ENCODE measurements around the gene ITGA8. TPM values are rescaled to one million over a fixed set of nuclear protein-coding genes. Genes with fewer than 3 reads are reported as not detected.
"Not testable (repeated sequence)": the region's sequence is repeated elsewhere in the genome, so short reads cannot be mapped to it uniquely, and the experiment has no call there.

The ITGA8 gene
- total RNA-seq, 2 donors from 2014 or later, result 2.1 to 3.5 TPM

GRCh38 chr10:15562578-15562977, 157.1 kb downstream of the ITGA8 start:
- H3K9ac ChIP-seq (ENCODE audit: low read depth in 2 of 2, low read length in 2 of 2), result no peak overlapping the region
- intact Hi-C loops (cut with DNase I), result no loop called here
- no peaks in the 10 kb centered on the region for H3K9me3 ChIP-seq

GRCh38 chr10:15562116-15562515, 157.6 kb downstream of the ITGA8 start:
- no peak overlapping the region for H3K9ac ChIP-seq (ENCODE audit: low read depth in 2 of 2, low read length in 2 of 2)
- TF ChIP-seq CTCF (IDR thresholded peaks at IDR 0.05), result no peak
- intact Hi-C loops (cut with DNase I), result no loop called here
- no peak overlapping the region for H3K27ac ChIP-seq
- no peak overlapping the region for H3K4me3 ChIP-seq
- no peaks in the 10 kb centered on the region for H3K9me3 ChIP-seq
- no peaks in the 10 kb centered on the region for H3K36me3 ChIP-seq
- no peak for DNase-seq
- no peaks in the 10 kb centered on the region for H3K4me1 ChIP-seq
- H3K27me3 ChIP-seq, result no peaks in the 10 kb centered on the region

More at GRCh38 chr10:15562578-15562977, 157.1 kb downstream of the ITGA8 start:
- H3K27me3 ChIP-seq, result no peaks in the 10 kb centered on the region
- no peak overlapping the region for H3K27ac ChIP-seq
- no peaks in the 10 kb centered on the region for H3K36me3 ChIP-seq
- no peak for DNase-seq
- H3K4me3 ChIP-seq, result no peak overlapping the region
- no peaks in the 10 kb centered on the region for H3K4me1 ChIP-seq
- no peak for TF ChIP-seq CTCF (IDR thresholded peaks at IDR 0.05)

- H3K27me3 ChIP-seq, result no peaks in the 10 kb centered on the region
- H3K9me3 ChIP-seq, result no peaks in the 10 kb centered on the region
- no peak for DNase-seq
- H3K27ac ChIP-seq, result no peak overlapping the region
- intact Hi-C loops (cut with DNase I), result no loop called here
- H3K36me3 ChIP-seq, result no peaks in the 10 kb centered on the region
- no peaks in the 10 kb centered on the region for H3K4me1 ChIP-seq
- H3K9ac ChIP-seq (ENCODE audit: low read depth in 2 of 2, low read length in 2 of 2), result no peak overlapping the region
- no peak overlapping the region for H3K4me3 ChIP-seq
- TF ChIP-seq CTCF (IDR thresholded peaks at IDR 0.05), result no peak
Measured at GRCh38 chr10:15558136-15558535, 161.6 kb downstream of the ITGA8 start.

- DNase-seq; H3K36me3 ChIP-seq; H3K9me3 ChIP-seq; H3K4me1 ChIP-seq; H3K9ac ChIP-seq (ENCODE audit: low read depth in 2 of 2, low read length in 2 of 2); H3K4me3 ChIP-seq; intact Hi-C loops (cut with DNase I); H3K27ac ChIP-seq; H3K27me3 ChIP-seq: not testable (repeated sequence)
Measured at GRCh38 chr10:15557168-15557567, 162.6 kb downstream of the ITGA8 start.

GRCh38 chr10:15550950-15551349, 168.8 kb downstream of the ITGA8 start:
- intact Hi-C loops (cut with DNase I), result no loop called here
- DNase-seq, result no peak
- Histone ChIP-seq H3K4me3 (no peak overlapping the region), H3K27me3 (no peaks in the 10 kb centered on the region), H3K4me1 (no peaks in the 10 kb centered on the region), H3K36me3 (no peaks in the 10 kb centered on the region), H3K27ac (no peak overlapping the region), H3K9me3 (no peaks in the 10 kb centered on the region), H3K9ac (ENCODE audit: low read depth in 2 of 2, low read length in 2 of 2) (no peak overlapping the region)
- TF ChIP-seq CTCF (IDR thresholded peaks at IDR 0.05), result no peak

- no peaks in the 10 kb centered on the region for H3K4me1 ChIP-seq
- no peak for TF ChIP-seq CTCF (IDR thresholded peaks at IDR 0.05)
- H3K36me3 ChIP-seq, result no peaks in the 10 kb centered on the region
- H3K27me3 ChIP-seq, result no peaks in the 10 kb centered on the region
- no peak overlapping the region for H3K9ac ChIP-seq (ENCODE audit: low read depth in 2 of 2, low read length in 2 of 2)
- intact Hi-C loops (cut with DNase I), result no loop called here
- H3K27ac ChIP-seq, result no peak overlapping the region
- H3K9me3 ChIP-seq, result no peaks in the 10 kb centered on the region
- H3K4me3 ChIP-seq, result no peak overlapping the region
- DNase-seq, result no peak
Measured at GRCh38 chr10:15548331-15548730, 171.4 kb downstream of the ITGA8 start.
